Body of pancreas (tissue), 4 donors: ENCODE data around the gene RANBP17. TPM values are rescaled to one million over a fixed set of nuclear protein-coding genes. Genes with fewer than 3 reads are reported as not detected.

Experiments used
- ATAC-seq: fragments of 150-250 bp; one replicate; pipeline ENCODE4 v1.9.1; 2016
- DNase-seq, 4 donors: peaks; one replicate each; pipeline ENCODE4 v3.0.0-alpha.2; 2019
- H3K27ac ChIP-seq, 4 donors: fragments of 200-600 bp; sonication (generic); 1 replicate in 3 of 4; 2 replicates in 1 of 4; pipeline versions ENCODE4 v1.5.1 to v1.6.1; 2016 to 2019; ENCODE audit warnings: mild to moderate bottlenecking in 1 of 4, mixed read lengths in 1 of 4, moderate library complexity in 1 of 4
- H3K27me3 ChIP-seq, 2 donors: fragments of 200-600 bp; sonication (generic); one replicate each; pipeline ENCODE4 v1.6.0; 2016; ENCODE audit warnings: mild to moderate bottlenecking in 1 of 2
- H3K36me3 ChIP-seq, 2 donors: fragments of 200-600 bp; sonication (generic); replicated peaks in 1 of 2; 2 replicates each; pipeline ENCODE4 v1.5.1; 2016; ENCODE audit warnings: low read depth in 2 of 2; ENCODE audit not compliant: insufficient read depth in 1 of 2
- H3K4me1 ChIP-seq: fragments of 200-600 bp; sonication (generic); one replicate; pipeline ENCODE4 v1.6.0; 2016
- H3K4me3 ChIP-seq, 2 donors: fragments of 200-600 bp; sonication (generic); 1 replicate in 1 of 2; 2 replicates in 1 of 2; pipeline ENCODE4 v1.5.1; 2016 to 2019
- H3K9me3 ChIP-seq, 3 donors: fragments of 200-600 bp; sonication (generic); 1 replicate in 2 of 3; 2 replicates in 1 of 3; pipeline ENCODE4 v1.5.1; 2016
- CTCF ChIP-seq, 7 experiments: fragments of 450-650 bp in 4 of 7; fragments of 200-600 bp in 3 of 7; sonication (generic) in 3 of 7; IDR thresholded peaks; one replicate each; pipeline ENCODE4 v1.5.1; 2016 to 2019; ENCODE audit warnings: antibody characterized with exemption in 7 of 7
- POLR2A ChIP-seq, 3 donors: fragments of 450-650 bp; IDR thresholded peaks; one replicate each; pipeline ENCODE4 v1.6.1; 2016; ENCODE audit warnings: antibody characterized with exemption in 3 of 3, mild to moderate bottlenecking in 2 of 3
- WGBS, 2 donors: methylation state at CpG; one replicate each; pipeline ENCODE4 v1.1.5; 2017; 5-methylcytosine and 5-hydroxymethylcytosine counted together
- intact Hi-C: fragments of 100-400 bp; cut with DNase I; formaldehyde crosslinking; loops from one replicate; pipeline ENCODE4 v1.15.1; 2023
- total RNA-seq, 2 donors: library from RNA; depleted of rRNA; stranded (reverse); fragments of >200 nt; gene quantifications; one replicate each; pipeline ENCODE4 v1.1.0, GENCODE V29; 2016

The RANBP17 gene
- total RNA-seq, 2 donors from 2014 or later = 6.6 to 9.1 TPM

- 85 to 100% methylated on average over 1 of the region's 1 CpG for WGBS, 2 donors
- intact Hi-C loops = no loop called here
- ATAC-seq = no peak
- Histone ChIP-seq H3K4me3 (no peak overlapping the region), H3K9me3 (no peaks in the 10 kb centered on the region), H3K4me1 (no peaks in the 10 kb centered on the region), H3K36me3 (no peaks in the 10 kb centered on the region), H3K27ac (no peak overlapping the region), H3K27me3 (no peaks in the 10 kb centered on the region)
- TF ChIP-seq POLR2A (IDR thresholded peaks at IDR 0.05) (no peak), CTCF (IDR thresholded peaks at IDR 0.05) (no peak)
- DNase-seq = no peak
Measured at GRCh38 chr5:171242521-171242920, 380.7 kb downstream of the RANBP17 start.

GRCh38 chr5:171246231-171246630, 384.4 kb downstream of the RANBP17 start:
- Histone ChIP-seq H3K27me3 (no peaks in the 10 kb centered on the region), H3K36me3 (no peaks in the 10 kb centered on the region), H3K4me1 (no peaks in the 10 kb centered on the region), H3K9me3 (peaks cover 0 to 4% (median 0%) of the 10 kb centered on the region in 3 donors), H3K4me3 (no peak overlapping the region), H3K27ac (no peak overlapping the region)
- TF ChIP-seq CTCF (IDR thresholded peaks at IDR 0.05) (no peak), POLR2A (IDR thresholded peaks at IDR 0.05) (no peak)
- WGBS, 2 donors = 91 to 98% methylated on average over 2 of the region's 2 CpGs
- intact Hi-C loops = no loop called here
- ATAC-seq (no peak), DNase-seq (no peak)

- H3K9me3 ChIP-seq = peaks cover 0 to 4% (median 0%) of the 10 kb centered on the region in 3 donors
- H3K36me3 ChIP-seq = no peaks in the 10 kb centered on the region
- no peak for TF ChIP-seq CTCF (IDR thresholded peaks at IDR 0.05)
- TF ChIP-seq POLR2A (IDR thresholded peaks at IDR 0.05) = no peak
- H3K27me3 ChIP-seq = no peaks in the 10 kb centered on the region
- intact Hi-C loops = no loop called here
- H3K27ac ChIP-seq = no peak overlapping the region
- ATAC-seq (no peak), DNase-seq (no peak)
- H3K4me3 ChIP-seq = no peak overlapping the region
- H3K4me1 ChIP-seq = no peaks in the 10 kb centered on the region
Measured at GRCh38 chr5:171249460-171249859, 387.6 kb downstream of the RANBP17 start.

GRCh38 chr5:171250738-171251137, 388.9 kb downstream of the RANBP17 start:
- Histone ChIP-seq H3K4me1 (no peaks in the 10 kb centered on the region), H3K9me3 (peaks cover 0 to 4% (median 0%) of the 10 kb centered on the region in 3 donors), H3K4me3 (no peak overlapping the region), H3K27me3 (no peaks in the 10 kb centered on the region), H3K27ac (no peak overlapping the region), H3K36me3 (no peaks in the 10 kb centered on the region)
- 90 to 96% methylated on average over 1 of the region's 1 CpG for WGBS, 2 donors
- DNase-seq (no peak), ATAC-seq (no peak)
- TF ChIP-seq CTCF (IDR thresholded peaks at IDR 0.05) = no peak
- TF ChIP-seq POLR2A (IDR thresholded peaks at IDR 0.05) = no peak
- intact Hi-C loops = no loop called here

- no peaks in the 10 kb centered on the region for H3K4me1 ChIP-seq
- TF ChIP-seq CTCF (IDR thresholded peaks at IDR 0.05) (no peak), POLR2A (IDR thresholded peaks at IDR 0.05) (no peak)
- no peak overlapping the region for H3K4me3 ChIP-seq
- no peaks in the 10 kb centered on the region for H3K27me3 ChIP-seq
- DNase-seq (no peak), ATAC-seq (no peak)
- H3K27ac ChIP-seq = no peak overlapping the region
- intact Hi-C loops = no loop called here
- peaks cover 0 to 4% (median 0%) of the 10 kb centered on the region in 3 donors for H3K9me3 ChIP-seq
- H3K36me3 ChIP-seq = no peaks in the 10 kb centered on the region
- WGBS, 2 donors = 95 to 99% methylated on average over 21 of the region's 21 CpGs
Measured at GRCh38 chr5:171251519-171251918, 389.7 kb downstream of the RANBP17 start.
